OCI-LY3 (cell line): ENCODE measurements around the gene GNG12.

Source experiments
- H2AFZ ChIP-seq: fragments of 200-600, 300-600 bp; shearing (Covaris generic); 2 replicates; pipeline ENCODE4 v1.6.0; 2014; ENCODE audit warnings: antibody characterized with exemption, low read depth, low read length
- H3K27ac ChIP-seq: fragments of 200-600, 300-600 bp; sonication (generic); 2 replicates; pipeline ENCODE4 v1.5.1; 2014; ENCODE audit warnings: mild to moderate bottlenecking, low read length, moderate library complexity, mixed read lengths
- H3K27me3 ChIP-seq: fragments of 200-600, 300-600 bp; sonication (generic); 2 replicates; pipeline ENCODE4 v1.6.1; 2014; ENCODE audit warnings: low read depth, low read length, mixed read lengths
- H3K36me3 ChIP-seq: fragments of 200-600, 300-600 bp; sonication (generic); replicated peaks from 2 replicates; pipeline ENCODE3; 2014; ENCODE audit warnings: low read depth, low read length, mixed read lengths
- H3K4me1 ChIP-seq: fragments of 300-600, 200-600 bp; sonication (generic); 2 replicates; pipeline ENCODE4 v1.6.1; 2014; ENCODE audit warnings: low read length, mixed read lengths
- H3K4me2 ChIP-seq: fragments of 200-600, 300-600 bp; sonication (generic); 2 replicates; pipeline ENCODE4 v1.6.1; 2014; ENCODE audit warnings: low read length, mixed read lengths
- H3K4me3 ChIP-seq: fragments of 300-600, 200-600 bp; sonication (generic); 2 replicates; pipeline ENCODE4 v1.5.1; 2014; ENCODE audit warnings: antibody characterized with exemption, mild to moderate bottlenecking, low read length, moderate library complexity
- H3K79me2 ChIP-seq: fragments of 300-600, 200-600 bp; shearing (Covaris generic); 2 replicates; pipeline ENCODE4 v1.6.1; 2014; ENCODE audit warnings: mild to moderate bottlenecking, low read length, mixed read lengths
- H3K9ac ChIP-seq: fragments of 300-600, 200-600 bp; shearing (Covaris generic); 2 replicates; pipeline ENCODE4 v1.6.0; 2014; ENCODE audit warnings: mild to moderate bottlenecking, low read length, moderate library complexity
- H3K9me3 ChIP-seq: fragments of 200-600, 300-600 bp; shearing (Covaris generic); 2 replicates; pipeline ENCODE4 v1.6.1; 2014; ENCODE audit warnings: low read length, mixed read lengths; ENCODE audit not compliant: insufficient read depth
- H4K20me1 ChIP-seq: fragments of 200-600, 300-600 bp; sonication (generic); 2 replicates; pipeline ENCODE4 v1.6.1; 2016; ENCODE audit warnings: low read length, mixed read lengths; ENCODE audit not compliant: insufficient read depth
- EZH2phosphoT487 ChIP-seq: fragments of 200-600 bp; shearing (Covaris generic); IDR thresholded peaks from 2 replicates; pipeline ENCODE4 v1.6.1; 2018; ENCODE audit warnings: antibody characterized with exemption, mixed run types, low read depth
- TF ChIP-seq, protein P1 (sequence below): fragments of 200-600, 300-600 bp; sonication (generic); IDR thresholded peaks from 2 replicates; pipeline ENCODE4 v1.5.1; 2014; ENCODE audit warnings: antibody characterized with exemption, low read length, low read depth

GNG12 gene

DNA sequence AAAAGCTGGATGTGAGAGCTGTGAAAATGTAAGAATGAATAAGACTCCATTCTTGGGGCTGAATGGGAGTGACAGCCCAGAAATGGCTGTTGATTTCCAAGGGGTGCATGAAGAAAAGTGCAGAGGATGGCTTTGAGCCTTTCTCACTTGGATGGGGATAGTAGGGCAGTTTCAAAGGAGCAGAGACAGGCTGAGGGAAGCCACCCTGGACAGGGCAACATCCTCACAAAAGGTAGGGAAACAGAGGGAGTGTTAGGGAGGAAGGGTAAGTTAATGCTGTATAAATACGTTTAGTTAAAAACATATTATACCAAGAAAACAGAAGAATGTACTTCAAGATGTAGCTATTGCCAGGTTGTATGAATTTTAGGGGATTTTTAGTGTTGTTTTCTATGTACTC is 110.1 kb downstream of the GNG12 start:
- H3K27ac ChIP-seq: no peak overlapping the region
- no peaks in the 10 kb centered on the region for H3K36me3 ChIP-seq
- H3K4me2 ChIP-seq: no peak overlapping the region
- peaks cover 6% of the 10 kb centered on the region; the same call in 1 of the 2 replicates for H3K4me1 ChIP-seq
- no peak overlapping the region for H3K9ac ChIP-seq
- no peaks in the 10 kb centered on the region for H3K9me3 ChIP-seq
- no peaks in the 10 kb centered on the region for H3K27me3 ChIP-seq
- H4K20me1 ChIP-seq: no peaks in the 10 kb centered on the region
- no peak overlapping the region for H3K4me3 ChIP-seq
- no peak overlapping the region for H2AFZ ChIP-seq
- no peak for TF ChIP-seq EZH2phosphoT487
- TF ChIP-seq, protein P1, sequence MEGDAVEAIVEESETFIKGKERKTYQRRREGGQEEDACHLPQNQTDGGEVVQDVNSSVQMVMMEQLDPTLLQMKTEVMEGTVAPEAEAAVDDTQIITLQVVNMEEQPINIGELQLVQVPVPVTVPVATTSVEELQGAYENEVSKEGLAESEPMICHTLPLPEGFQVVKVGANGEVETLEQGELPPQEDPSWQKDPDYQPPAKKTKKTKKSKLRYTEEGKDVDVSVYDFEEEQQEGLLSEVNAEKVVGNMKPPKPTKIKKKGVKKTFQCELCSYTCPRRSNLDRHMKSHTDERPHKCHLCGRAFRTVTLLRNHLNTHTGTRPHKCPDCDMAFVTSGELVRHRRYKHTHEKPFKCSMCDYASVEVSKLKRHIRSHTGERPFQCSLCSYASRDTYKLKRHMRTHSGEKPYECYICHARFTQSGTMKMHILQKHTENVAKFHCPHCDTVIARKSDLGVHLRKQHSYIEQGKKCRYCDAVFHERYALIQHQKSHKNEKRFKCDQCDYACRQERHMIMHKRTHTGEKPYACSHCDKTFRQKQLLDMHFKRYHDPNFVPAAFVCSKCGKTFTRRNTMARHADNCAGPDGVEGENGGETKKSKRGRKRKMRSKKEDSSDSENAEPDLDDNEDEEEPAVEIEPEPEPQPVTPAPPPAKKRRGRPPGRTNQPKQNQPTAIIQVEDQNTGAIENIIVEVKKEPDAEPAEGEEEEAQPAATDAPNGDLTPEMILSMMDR: no peak
- no peaks in the 10 kb centered on the region for H3K79me2 ChIP-seq

DNA sequence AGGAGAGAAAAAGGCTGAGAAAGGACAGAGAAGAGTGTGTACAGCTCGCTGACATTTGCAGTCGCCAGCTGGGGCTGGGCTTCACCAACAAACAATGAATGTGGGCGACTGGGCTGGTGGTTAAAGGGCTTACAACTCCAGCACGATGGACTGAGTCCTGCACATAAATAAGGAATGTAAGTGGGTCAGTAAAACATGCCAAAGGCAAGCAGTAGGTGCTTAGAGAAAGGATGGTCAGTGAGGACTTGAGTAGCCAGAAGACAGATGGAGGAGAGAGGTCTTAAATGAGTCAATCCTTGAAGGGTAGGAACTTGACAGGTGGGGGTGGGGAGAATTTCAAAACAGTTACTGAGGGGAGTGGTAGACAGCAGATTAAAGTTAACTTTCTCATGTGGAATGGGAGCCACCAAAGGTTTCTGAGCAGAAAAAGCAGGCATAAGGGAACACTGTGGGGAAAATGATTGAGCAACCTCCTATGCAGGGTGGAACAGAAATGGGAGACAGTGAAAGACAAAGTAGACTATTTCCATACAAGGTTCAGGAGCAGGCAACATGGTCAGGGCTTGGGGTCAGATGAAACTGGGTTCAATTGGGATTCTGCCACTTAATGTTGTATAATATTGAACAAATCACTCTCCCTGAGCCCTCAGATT is 110.8 kb downstream of the GNG12 start:
- TF ChIP-seq, protein P1: no peak
- TF ChIP-seq EZH2phosphoT487: no peak
- Histone ChIP-seq H3K4me1 (peaks cover 6% of the 10 kb centered on the region; the same call in 1 of the 2 replicates), H3K27ac (no peak overlapping the region), H3K27me3 (no peaks in the 10 kb centered on the region), H4K20me1 (no peaks in the 10 kb centered on the region), H3K79me2 (no peaks in the 10 kb centered on the region), H3K9me3 (no peaks in the 10 kb centered on the region), H3K36me3 (no peaks in the 10 kb centered on the region), H3K4me3 (no peak overlapping the region), H2AFZ (no peak overlapping the region), H3K4me2 (no peak overlapping the region), H3K9ac (no peak overlapping the region)

DNA sequence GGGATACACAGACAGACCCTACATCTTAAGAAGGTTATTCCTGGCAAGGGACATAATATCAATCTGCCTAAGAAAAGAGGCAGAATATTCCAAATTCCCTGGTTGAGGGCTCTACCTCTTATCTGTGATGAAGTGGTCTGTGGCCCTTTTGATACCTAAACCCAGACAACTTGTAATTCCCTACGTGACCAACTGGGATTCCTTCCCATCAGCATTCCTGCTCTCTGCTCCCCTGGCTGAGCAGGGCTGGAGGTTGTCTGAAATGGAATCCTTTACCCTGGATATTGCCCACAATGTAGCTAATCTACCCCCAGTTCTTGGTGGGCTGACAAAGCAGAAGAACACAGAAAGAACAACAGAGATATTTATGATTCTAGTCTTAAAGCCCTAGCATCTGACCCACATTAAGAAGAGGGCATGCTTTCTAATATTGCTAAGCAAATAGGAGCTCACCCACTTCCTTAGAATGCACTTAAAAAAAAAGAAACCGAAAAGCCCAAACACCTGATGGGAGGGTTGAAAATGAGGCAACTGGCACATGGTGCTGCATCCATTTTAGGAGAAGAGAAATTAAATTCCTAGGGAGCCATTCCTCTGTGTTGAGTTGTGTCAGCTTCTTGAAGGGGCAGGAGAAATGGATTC is 111.5 kb downstream of the GNG12 start:
- H3K36me3 ChIP-seq: no peaks in the 10 kb centered on the region
- no peaks in the 10 kb centered on the region for H4K20me1 ChIP-seq
- no peak overlapping the region for H3K27ac ChIP-seq
- TF ChIP-seq, protein P1: no peak
- no peak for TF ChIP-seq EZH2phosphoT487
- H3K79me2 ChIP-seq: no peaks in the 10 kb centered on the region
- H3K4me1 ChIP-seq: peaks cover 6% of the 10 kb centered on the region; the same call in 1 of the 2 replicates
- no peaks in the 10 kb centered on the region for H3K9me3 ChIP-seq
- H3K27me3 ChIP-seq: no peaks in the 10 kb centered on the region
- no peak overlapping the region for H2AFZ ChIP-seq
- no peak overlapping the region for H3K4me2 ChIP-seq
- H3K9ac ChIP-seq: no peak overlapping the region
- no peak overlapping the region for H3K4me3 ChIP-seq

DNA sequence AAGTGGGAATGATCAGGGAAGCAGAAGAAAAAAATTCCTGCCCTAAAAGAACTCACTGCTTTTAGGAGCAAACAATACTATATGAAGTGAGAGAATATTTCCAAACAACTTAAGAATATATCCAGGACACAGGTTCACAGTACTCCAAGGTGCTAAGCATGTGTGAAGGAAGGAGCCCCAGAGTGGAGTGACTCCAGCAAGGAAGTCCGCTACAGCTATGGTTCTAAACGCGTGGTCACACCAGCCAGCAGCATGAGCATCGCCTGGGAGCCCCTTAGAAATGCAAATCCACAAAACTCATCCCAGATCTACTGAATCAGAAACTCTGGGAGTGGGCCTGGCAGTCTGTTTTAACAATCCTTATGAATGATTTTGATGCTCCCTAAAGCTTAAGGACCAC is 112.2 kb downstream of the GNG12 start:
- no peaks in the 10 kb centered on the region for H3K9me3 ChIP-seq
- no peak overlapping the region for H3K4me2 ChIP-seq
- TF ChIP-seq, protein P1: no peak
- TF ChIP-seq EZH2phosphoT487: no peak
- no peaks in the 10 kb centered on the region for H4K20me1 ChIP-seq
- no peak overlapping the region for H3K9ac ChIP-seq
- no peak overlapping the region for H3K27ac ChIP-seq
- H3K4me1 ChIP-seq: peaks cover 6% of the 10 kb centered on the region; the same call in 1 of the 2 replicates
- H3K79me2 ChIP-seq: no peaks in the 10 kb centered on the region
- no peaks in the 10 kb centered on the region for H3K27me3 ChIP-seq
- no peaks in the 10 kb centered on the region for H3K36me3 ChIP-seq
- no peak overlapping the region for H3K4me3 ChIP-seq
- no peak overlapping the region for H2AFZ ChIP-seq
